H1 (cell line): ENCODE measurements around the gene KSR2.

Experiments
- BRCA1 ChIP-seq: IDR thresholded peaks from 2 replicates; pipeline ENCODE4 v1.6.1; 2012; ENCODE audit warnings: low read depth, low read length, improper control_type of control experiment
- POLR2A ChIP-seq, 2 experiments: IDR thresholded peaks; 1 replicate in 1 of 2; 2 replicates in 1 of 2; pipeline ENCODE4 v1.6.1; 2011; ENCODE audit warnings: low read depth in 2 of 2, low read length in 2 of 2, mild to moderate bottlenecking in 2 of 2; ENCODE audit errors: control extremely low read depth in 1 of 2
- RAD21 ChIP-seq, 2 experiments: IDR thresholded peaks in 1 of 2; conservative IDR thresholded peaks in 1 of 2; 2 replicates each; pipeline ENCODE4 v1.6.1; 2011; ENCODE audit warnings: low read depth in 2 of 2, low read length in 2 of 2, improper control_type of control experiment in 1 of 2, inconsistent platforms in 1 of 2, mild to moderate bottlenecking in 1 of 2, moderate library complexity in 1 of 2
- RNF2 ChIP-seq: fragments of 200-900, 300-1000 bp; sonication (generic); IDR thresholded peaks from 2 replicates; pipeline ENCODE4 v1.7.1; 2016; ENCODE audit warnings: borderline replicate concordance, low read depth, mild to moderate bottlenecking, antibody characterized with exemption, low read length; ENCODE audit not compliant: poor library complexity, severe bottlenecking; ENCODE audit errors: missing control alignments

- TF ChIP-seq RNF2 (no peak), POLR2A (IDR thresholded peaks at IDR 0.05; ENCODE audit: control extremely low read depth in 1 of 2, low read depth in 2 of 2, low read length in 2 of 2) (no peak), BRCA1 (no peak), RAD21 (IDR thresholded peaks at IDR 0.05 in 1 of 2, conservative IDR thresholded peaks at IDR 0.05 in 1 of 2; ENCODE audit: low read depth in 2 of 2, low read length in 2 of 2) (no peak)
Observed at GRCh38 chr12:117853600-117853999, 115.2 kb downstream of the KSR2 start.
